ENCODE results near the gene ISY1.

DNA sequence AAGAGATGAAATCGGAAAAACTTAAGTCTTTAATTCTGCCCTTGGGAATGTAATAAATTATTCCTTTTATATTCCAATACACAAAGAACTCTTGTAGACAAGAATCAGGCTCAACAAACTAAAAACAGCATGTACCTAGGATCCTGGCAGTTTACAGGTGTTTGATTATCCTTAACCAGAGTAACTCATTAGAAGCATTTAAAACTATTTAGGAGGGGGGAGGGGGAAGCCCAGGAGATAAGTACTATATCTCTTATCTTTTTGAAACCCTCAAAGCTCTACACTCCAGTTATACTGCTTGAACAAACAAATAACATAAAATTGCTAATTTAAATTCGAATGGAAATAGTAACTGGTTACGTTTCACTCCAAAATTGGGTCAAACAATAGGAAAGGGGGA lies 21.0 kb upstream of the ISY1 start:
- TF ChIP-seq, protein P1, sequence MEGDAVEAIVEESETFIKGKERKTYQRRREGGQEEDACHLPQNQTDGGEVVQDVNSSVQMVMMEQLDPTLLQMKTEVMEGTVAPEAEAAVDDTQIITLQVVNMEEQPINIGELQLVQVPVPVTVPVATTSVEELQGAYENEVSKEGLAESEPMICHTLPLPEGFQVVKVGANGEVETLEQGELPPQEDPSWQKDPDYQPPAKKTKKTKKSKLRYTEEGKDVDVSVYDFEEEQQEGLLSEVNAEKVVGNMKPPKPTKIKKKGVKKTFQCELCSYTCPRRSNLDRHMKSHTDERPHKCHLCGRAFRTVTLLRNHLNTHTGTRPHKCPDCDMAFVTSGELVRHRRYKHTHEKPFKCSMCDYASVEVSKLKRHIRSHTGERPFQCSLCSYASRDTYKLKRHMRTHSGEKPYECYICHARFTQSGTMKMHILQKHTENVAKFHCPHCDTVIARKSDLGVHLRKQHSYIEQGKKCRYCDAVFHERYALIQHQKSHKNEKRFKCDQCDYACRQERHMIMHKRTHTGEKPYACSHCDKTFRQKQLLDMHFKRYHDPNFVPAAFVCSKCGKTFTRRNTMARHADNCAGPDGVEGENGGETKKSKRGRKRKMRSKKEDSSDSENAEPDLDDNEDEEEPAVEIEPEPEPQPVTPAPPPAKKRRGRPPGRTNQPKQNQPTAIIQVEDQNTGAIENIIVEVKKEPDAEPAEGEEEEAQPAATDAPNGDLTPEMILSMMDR (conservative IDR thresholded peaks at IDR 0.05; ENCODE audit: low read depth, low read length) = no peak
- TF ChIP-seq MAFK (IDR thresholded peaks at IDR 0.05; ENCODE audit: low read depth, low read length) = no peak
